ENCODE measurements around the gene GRM5.
"Not testable (repeated sequence)": the region's sequence is repeated elsewhere in the genome, so short reads cannot be mapped to it uniquely, and the experiment has no call there.

GRM5 gene

GRCh38 chr11:89065651-89066201 is at the start of gene GRM5:
GRM5 (minus strand) TSS chr11:89065982; CDS start chr11:89047872, 18,110 bp downstream.
- peak in 13 of 51 donors; percentile 1 to 68 (median 11) for DNase-seq

- peak in 6 of 51 donors; percentile 0 to 45 (median 2) for DNase-seq
These were observed 32.2 kb upstream of the GRM5 start for GRCh38 chr11:89097956-89098355.

GRCh38 chr11:89093806-89094205 is 28.0 kb upstream of the GRM5 start:
- not testable (repeated sequence) for DNase-seq

GRCh38 chr11:89084951-89085350 is 19.2 kb upstream of the GRM5 start:
- not testable (repeated sequence) for DNase-seq

GRCh38 chr11:89070911-89071310 is 5.1 kb upstream of the GRM5 start:
- not testable (repeated sequence) for DNase-seq

GRCh38 chr11:89067264-89067663 is 1.5 kb upstream of the GRM5 start:
- no peak for DNase-seq

GRCh38 chr11:89065066-89065465 is 716 bp downstream of the GRM5 start:
- DNase-seq = peak in 2 of 51 donors; percentile 1 to 25

GRCh38 chr11:89063481-89063951 is 2.3 kb downstream of the GRM5 start:
- DNase-seq = peak in 12 of 51 donors; percentile 2 to 43 (median 15)

GRCh38 chr11:89062771-89063298 is 2.9 kb downstream of the GRM5 start:
- DNase-seq = peak in 11 of 51 donors; percentile 1 to 53 (median 12)

- DNase-seq = not testable (repeated sequence)
These were observed 3.9 kb downstream of the GRM5 start for GRCh38 chr11:89061839-89062238.

GRCh38 chr11:89057406-89057805 is 8.4 kb downstream of the GRM5 start:
- not testable (repeated sequence) for DNase-seq

- no peak for DNase-seq
These were observed 13.6 kb downstream of the GRM5 start for GRCh38 chr11:89052220-89052619.

GRCh38 chr11:89047159-89047558 is 18.6 kb downstream of the GRM5 start:
- not testable (repeated sequence) for DNase-seq

GRCh38 chr11:89043861-89044588 is 21.8 kb downstream of the GRM5 start:
- DNase-seq = not testable (repeated sequence)

- not testable (repeated sequence) for DNase-seq
These were observed 36.1 kb downstream of the GRM5 start for GRCh38 chr11:89029671-89030070.

- DNase-seq = no peak
These were observed 44.4 kb downstream of the GRM5 start for GRCh38 chr11:89021339-89021738.

- DNase-seq = not testable (repeated sequence)
These were observed 45.8 kb downstream of the GRM5 start for GRCh38 chr11:89019827-89020547.

GRCh38 chr11:89016214-89016613 is 49.6 kb downstream of the GRM5 start:
- DNase-seq = no peak

- no peak for DNase-seq
These were observed 50.2 kb downstream of the GRM5 start for GRCh38 chr11:89015614-89016013.

- DNase-seq = not testable (repeated sequence)
These were observed 64.9 kb downstream of the GRM5 start for GRCh38 chr11:89000852-89001251.

GRCh38 chr11:88979641-88980040 is 86.1 kb downstream of the GRM5 start:
- peak in 1 of 51 donors; percentile 9 for DNase-seq

GRCh38 chr11:88978992-88979391 is 86.8 kb downstream of the GRM5 start:
- not testable (repeated sequence) for DNase-seq
